Stimulated activated CD4-positive, alpha-beta T cell treated with anti-CD3 and anti-CD28 coated beads, Interleukin-4, amount 100 ng/mL, for 24 hours (primary cell): ENCODE measurements around the gene DISC1.
"Not testable (repeated sequence)": the region's sequence is repeated elsewhere in the genome, so short reads cannot be mapped to it uniquely, and the experiment has no call there.

ENCODE experiments used
- DNase-seq: peaks from one replicate; pipeline ENCODE4 v3.0.0-alpha.2; 2020

Gene DISC1

DNA sequence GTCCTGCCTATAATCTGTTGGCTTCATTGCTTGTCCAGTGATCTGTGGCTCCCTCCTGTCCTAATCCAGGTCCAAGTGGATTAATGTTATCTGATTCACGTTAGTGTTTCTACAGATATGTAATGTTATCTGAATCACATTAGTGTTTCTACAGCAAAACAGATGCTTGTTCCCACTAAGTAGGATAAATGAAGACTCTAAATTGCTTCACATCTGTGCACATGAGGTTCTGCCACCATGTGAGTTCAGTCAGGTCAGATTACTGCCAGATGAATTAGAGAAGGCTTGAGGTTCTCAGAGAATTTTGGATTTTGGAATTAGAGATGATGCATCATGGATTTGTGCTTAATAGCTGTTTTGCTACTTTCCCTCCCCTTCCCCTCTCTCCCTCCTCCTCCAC, 13.2 kb downstream of the DISC1 start:
- DNase-seq = no peak

DNA sequence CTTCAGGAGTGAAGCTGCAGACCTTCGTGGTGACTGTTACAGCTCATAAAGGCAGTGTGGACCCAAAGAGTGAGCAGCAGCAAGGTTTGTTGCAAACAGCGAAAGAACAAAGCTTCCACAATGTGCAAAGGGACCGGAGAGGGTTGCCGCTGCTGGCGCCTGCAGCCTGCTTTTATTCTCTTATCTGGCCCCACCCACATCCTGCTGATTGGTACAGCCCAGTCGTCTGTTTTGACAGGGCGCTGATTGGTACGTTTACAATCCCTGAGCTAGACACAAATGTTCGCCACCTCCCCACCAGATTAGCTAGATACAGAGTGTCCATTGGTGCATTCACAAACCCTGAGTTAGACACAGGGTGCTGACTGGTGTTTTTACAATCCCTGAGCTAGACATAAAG, 14.9 kb downstream of the DISC1 start:
- not testable (repeated sequence) for DNase-seq

DNA sequence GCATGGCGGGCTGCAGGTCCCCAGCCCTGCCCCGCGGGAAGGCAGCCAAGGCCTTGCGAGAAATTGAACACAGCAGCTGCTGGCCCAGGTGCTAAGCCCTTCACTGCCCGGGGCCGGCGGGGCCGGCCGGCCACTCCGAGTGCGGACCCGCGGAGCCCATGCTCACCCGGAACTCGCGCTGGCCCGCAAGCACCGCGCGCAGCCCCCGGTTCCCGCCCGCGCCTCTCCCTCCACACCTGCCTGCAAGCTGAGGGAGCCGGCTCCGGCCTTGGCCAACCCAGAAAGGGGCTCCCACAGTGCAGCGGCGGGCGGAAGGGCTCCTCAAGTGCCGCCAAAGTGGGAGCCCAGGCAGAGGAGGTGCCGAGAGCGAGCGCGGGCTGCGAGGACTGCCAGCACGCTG, 15.5 kb downstream of the DISC1 start:
- DNase-seq = not testable (repeated sequence)

DNA sequence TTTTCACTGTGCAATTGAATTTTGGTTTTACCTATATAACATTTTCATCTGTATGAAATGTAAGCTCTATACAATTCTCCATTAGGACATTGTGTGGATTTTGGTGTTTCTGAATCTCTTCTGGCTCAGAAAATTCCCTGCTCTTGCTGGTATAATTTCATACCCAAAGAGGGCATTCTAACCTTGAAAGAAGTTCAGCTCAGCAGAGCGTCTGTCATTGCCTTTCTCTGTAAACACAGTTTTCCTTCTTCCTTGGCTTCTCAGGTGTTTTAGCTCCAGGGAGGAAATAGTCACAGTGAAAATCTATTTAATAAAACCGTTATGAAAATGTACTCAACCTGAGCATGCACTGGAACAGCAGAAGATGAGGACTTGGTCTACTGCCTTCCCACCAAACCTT, 16.0 kb downstream of the DISC1 start:
- DNase-seq = no peak

DNA sequence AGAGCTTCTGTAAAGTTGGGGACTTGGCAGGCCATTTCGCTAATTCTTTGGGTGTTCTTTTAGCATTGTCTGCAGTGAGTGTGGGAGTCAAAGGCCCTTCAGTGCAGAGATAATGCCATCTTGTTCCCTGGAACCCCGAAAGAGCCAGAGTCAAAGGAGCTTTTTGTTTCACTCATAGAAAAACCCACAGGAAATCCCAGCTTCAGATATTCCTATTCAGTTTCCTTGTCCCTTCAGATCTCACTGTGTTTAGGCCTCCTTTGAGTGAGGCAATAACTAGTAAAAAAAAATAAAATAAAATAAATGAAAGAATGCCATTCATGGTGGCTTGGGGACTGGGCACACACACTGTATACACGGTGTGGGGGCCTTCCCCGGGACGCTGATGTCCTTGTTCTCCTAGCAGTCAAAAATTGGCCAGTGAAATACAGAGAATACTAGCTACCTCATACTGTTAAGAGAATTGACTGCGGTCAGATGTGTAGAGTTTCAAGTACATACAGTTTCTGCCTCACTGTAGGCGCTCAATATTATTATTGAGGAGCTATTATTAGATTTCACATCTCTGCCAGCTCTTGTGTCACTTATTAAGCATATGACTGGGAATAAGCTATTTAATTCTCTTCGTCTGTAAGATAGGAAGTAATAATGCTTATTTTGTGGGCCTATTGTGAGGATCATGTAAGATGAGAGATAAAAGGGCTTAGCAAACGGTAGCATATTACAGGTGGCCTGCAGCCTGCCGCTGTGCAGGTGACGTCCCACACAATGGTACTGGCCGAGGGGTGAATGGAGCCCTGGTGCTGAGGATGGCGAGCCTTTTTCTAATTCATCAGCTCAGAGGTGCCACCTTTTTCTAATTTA, 16.7 kb downstream of the DISC1 start:
- no peak for DNase-seq

DNA sequence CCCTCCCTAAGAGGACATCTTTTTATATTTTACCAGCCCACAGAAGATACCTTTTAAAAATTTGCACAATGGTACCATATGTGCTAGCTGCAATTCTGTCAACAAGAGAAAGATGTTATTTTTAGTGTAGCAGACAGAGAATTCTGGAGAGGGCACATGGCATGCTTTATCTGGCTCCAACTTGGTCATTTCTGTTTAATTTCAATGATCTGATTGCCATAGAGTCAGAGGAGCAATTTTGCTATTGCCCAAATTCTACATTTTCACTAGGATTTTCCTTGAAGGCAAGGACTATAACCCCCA, 17.3 kb downstream of the DISC1 start:
- DNase-seq = no peak

DNA sequence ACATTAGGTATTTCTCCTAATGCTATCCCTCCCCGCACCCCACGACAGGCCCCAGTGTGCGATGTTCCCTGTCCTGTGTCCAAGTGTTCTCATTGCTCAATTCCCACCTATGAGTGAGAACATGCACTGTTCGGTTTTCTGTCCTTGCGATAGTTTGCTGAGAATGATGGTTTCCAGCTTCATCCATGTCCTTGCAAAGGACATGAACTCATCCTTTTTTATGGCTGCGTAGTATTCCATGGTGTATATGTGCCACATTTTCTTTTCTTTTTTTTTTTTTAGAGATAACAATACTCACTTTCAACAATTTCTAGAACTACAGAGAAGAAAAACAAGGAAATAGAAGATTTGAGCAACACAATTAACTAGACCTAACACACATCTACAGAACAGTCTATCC, 19.0 kb downstream of the DISC1 start:
- DNase-seq = not testable (repeated sequence)

DNA sequence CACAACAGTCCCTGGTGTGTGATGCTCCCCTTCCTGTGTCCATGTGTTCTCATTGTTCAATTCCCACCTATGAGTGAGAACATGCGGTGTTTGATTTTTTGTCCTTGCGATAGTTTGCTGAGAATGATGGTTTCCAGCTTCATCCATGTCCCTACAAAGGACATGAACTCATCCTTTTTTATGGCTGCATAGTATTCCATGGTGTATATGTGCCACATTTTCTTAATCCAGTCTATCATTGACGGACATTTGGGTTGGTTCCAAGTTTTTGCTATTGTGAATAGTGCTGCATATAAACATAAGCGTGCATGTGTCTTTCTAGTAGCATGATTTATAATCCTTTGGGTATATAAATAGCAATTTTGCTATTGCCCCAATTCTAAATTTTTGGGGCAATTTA, 19.6 kb downstream of the DISC1 start:
- DNase-seq = not testable (repeated sequence)

DNA sequence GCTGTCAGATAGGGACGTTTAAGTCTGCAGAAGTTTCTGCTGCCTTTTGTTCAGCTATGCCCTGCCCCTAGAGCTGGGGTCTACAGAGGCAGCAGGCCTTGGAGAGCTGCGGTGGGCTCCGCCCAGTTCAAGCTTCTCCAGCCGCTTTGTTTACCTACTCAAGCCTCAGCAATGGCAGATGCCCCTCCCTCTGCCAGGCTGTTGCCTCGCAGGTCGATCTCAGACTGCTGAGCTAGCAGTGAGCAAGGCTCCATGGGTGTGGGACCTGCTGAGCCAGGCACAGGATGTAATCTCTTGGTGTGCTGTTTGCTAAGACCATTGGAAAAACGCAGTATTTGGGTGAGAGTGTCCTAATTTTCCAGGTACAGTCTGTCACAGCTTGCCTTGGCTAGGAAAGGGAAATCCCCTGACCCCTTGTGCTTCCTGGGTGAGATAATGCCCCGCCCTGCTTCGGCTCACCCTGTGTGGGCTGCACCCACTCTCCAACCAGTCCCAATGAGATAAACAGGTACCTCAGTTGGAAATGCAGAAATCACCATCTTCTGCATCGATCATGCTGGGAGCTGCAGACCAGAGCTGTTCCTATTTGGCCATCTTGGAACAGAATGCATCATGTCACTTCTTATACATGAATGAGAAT, 25.2 kb downstream of the DISC1 start:
- DNase-seq = not testable (repeated sequence)

DNA sequence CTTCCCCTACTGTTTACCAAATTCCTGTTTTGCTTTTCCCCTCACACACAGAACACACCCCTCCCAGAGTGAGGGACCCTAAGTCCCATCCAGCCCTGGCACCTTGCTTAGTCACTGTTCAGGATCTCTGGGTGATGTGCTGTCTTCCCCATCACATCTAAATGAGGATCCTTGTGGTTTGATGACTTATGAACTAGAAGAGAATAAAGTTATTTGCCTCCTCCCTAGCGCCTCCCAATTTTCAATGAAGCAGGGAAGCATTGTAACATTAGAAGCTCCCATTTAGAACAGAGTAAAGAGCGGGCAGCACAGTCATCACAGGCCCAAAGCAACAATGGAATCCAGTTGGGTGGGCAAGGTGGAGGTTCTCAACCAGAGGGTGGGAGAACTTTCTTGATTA, 27.0 kb downstream of the DISC1 start:
- no peak for DNase-seq

DNA sequence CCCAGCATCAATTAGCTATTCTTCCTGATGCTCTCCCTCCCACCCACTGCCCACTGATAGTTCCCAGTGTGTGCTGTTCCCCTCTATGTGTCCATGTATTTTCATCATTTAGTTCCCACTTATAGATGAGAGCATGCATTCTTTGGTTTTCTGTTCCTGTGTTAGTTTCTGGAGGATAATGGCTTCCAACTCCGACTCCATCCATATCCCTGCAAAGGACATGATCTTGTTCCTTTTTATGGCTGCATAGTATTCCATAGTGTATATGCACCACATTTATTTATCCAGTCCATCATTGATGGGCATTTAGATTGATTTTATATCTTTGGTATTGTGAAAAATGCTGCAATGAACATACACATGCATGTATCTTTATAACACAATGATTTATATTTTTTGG, 30.2 kb downstream of the DISC1 start:
- DNase-seq = no peak

DNA sequence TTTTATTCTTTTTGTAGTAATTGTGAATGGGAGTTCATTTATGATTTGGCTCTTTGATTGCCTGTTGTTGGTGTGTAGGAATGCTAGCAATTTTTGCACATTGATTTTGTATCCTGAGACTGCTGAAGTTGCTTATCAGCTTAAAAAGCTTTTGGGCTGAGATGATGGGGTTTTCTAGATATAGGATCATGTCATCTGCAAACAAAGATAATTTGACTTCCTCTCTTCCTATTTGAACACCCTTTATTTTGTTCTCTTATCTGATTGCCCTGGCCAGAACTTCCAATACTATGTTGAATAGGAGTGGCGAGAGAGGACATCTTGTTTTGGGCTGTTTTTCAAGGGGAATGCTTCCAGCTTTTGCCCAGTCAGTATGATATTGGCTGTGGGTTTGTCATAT, 31.6 kb downstream of the DISC1 start:
- DNase-seq = not testable (repeated sequence)

DNA sequence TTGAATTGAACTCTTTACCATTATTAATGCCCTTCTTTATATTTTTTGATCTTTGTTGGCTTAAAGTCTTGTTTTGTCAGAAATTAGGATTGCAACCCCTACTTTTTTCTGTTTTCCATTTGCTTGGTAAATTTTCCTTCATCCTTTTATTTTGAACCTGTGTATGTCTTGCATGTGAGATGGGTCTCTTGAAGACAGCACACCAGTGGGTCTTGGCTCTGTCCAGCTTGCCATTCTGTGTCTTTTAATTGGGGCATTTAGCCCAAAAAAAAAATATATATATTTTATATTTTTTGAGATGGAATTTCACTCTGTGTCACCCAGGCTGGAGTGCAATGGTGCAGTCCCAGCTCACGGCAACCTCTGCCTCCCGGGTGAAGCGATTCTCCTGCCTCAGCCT, 33.6 kb downstream of the DISC1 start:
- DNase-seq = no peak

DNA sequence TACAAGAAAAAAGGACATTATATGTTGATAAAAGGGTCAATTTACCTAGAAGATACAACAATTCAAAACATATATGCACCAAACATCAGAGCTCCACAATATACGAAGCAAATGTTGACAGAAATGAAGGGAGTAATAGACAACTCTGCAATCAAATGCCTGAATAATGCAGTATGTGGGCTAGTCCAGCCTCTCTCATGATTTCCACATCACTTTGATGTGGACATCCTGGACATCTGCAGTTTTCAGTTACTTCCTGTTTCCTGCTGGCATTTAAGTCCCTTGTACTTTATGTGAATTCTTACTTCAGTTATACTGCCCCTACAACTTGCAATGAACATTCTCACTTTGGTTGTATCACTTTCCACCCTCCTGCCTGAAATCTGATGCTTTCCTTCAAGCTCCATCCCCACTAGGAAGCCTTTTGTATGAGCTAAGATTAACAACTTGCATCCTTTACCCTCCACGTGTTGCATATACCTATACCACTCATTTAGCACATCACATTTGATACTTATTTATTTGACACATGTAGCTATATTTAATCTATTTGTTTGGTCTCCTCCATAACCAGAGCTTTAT, 36.7 kb downstream of the DISC1 start:
- no peak for DNase-seq

DNA sequence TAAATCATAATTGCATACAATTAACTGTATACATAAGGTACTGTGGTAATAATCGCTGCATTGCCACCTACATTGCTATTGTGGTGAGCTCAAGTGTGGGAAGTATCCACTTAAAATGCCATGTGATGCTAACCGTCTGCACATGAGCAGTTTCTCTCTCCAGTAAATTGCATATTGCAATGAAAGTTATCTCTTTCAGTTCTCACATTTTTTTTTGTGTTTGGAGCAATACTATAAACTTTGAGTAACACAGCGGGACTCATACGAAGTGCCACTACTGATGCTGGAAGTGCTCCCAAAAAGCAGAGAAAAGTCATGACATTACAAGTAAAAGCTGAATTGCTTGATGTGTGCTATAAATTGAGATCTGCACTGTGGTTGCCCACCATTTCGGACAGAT, 38.5 kb downstream of the DISC1 start:
- DNase-seq = no peak

DNA sequence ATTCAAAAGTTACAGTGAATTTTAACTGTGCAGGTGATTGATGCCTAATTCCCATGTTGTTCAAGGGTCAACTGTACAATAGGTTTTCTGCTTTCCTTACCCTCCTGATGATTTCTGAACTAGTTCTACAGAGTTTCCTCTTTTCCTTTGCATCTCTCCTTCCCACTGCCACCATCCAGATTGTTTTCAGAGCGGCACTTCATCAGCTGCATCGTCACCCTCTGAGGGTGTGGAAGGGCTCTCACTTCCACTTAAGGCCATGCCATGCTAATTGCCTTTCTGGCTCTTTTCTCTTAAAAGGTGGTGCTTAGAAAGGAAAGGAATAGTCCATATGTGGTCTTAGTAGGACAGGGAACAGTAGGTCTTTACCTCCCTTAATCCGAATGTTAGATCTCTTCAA, 39.1 kb downstream of the DISC1 start:
- no peak for DNase-seq

DNA sequence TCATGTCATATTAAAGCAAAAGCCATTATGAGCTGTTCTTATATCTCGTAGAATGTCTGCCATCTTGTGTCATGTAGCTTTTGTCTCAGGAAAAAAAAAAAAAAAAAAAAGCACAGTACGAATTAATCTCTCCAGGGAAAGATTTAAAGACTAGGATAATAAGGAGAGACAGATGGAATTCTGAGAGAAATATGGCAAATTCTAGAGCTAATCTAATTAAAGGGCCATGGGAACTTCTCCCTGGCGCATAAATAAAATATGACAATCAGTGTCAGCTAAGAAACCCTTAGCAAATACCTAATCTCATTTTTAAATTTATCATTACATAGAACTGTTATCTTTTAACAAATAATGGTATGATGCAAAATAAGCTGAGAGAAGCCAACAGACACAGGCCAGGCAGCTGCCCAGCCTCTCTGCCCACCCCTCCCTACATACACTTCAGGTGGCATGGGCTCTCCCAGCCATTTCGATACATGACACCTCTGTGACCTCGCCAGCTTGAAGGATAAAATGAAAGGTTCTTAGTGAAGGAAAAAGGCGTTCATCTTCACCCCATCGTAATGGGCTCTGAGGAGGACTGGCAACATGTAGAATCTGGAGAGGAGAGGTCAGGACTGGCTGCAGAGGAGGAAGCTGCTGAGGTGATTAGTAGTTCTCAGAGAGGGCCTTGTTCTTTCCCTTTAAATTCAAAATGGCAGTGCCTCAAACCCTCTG, 39.8 kb downstream of the DISC1 start:
- no peak for DNase-seq

DNA sequence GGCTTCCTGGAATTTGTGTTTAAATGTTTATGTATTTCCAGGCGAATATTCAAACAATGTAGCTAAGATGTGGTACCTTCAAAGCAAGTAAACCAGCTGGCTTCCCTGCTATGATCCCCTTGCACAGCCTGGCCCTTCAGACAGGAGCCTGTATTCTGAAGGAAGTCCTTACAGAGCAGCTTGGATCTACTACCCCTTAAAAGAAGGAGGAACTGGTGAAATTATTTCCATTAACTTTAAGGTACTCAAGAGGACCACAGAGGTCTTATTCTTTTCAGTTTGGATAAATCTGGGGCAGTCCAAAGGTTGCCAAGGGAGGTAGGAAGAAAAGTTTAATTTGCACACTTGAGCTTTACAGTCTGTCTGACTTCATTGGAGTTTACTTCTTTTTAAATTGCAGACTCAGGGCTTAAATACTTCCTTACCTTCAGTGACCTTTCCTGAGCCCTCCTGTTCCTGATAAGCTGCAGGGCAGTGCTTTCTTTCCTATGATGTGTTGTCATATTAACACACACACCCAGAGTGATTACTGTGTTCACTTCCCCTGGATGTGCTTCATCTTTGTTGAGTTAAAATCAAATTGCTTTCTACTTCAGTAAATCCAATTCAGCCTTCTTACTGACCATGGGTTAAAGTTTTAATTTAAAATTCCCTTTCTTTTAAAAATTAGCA, 40.5 kb downstream of the DISC1 start:
- DNase-seq = no peak

DNA sequence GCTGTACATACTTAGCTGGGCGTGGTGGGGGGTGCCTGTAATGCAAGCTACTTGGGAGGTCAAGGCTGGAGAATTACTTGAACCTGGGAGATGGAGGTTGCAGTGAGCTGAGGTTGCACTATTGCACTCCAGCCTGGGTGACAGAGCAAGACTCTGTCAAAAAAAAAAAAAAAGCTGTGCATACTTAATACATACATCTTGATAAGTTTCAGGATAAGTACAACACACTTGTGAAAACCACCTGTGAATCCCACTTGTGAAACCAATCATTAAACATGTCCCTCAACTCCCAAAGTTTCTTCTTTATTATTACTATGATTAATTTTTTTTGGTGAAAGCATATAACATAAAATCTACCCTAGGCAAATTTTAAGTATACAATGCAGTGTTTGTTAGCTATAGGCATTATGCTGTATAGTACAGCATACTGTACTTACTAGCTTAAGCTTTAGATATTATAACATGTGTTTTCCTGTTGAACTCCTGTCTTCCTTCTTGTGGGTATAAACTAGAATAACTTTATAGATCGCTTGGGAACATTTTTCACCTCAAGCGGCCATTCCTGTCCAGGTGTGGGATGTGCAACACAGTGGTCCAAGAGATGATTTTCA, 41.4 kb downstream of the DISC1 start:
- DNase-seq = no peak

DNA sequence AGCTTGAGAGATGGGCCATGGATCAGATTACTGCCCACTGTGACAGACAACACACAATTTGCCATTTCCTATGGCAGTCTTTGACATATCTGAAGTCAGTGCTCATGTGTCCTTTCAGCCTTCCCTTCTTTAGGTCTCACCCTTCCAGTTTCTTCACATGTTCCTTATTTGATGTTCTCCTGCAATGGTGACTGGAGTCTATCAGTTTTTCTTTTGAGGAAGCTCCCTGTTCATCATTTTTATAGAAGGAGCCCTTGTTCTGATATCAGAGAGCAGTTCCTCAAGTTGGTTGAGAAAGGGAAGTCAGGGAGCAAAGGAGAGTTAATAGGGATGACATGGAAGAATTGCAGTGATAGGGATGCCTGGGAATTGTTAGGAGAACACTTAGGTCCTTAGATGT, 42.2 kb downstream of the DISC1 start:
- DNase-seq = no peak

DNA sequence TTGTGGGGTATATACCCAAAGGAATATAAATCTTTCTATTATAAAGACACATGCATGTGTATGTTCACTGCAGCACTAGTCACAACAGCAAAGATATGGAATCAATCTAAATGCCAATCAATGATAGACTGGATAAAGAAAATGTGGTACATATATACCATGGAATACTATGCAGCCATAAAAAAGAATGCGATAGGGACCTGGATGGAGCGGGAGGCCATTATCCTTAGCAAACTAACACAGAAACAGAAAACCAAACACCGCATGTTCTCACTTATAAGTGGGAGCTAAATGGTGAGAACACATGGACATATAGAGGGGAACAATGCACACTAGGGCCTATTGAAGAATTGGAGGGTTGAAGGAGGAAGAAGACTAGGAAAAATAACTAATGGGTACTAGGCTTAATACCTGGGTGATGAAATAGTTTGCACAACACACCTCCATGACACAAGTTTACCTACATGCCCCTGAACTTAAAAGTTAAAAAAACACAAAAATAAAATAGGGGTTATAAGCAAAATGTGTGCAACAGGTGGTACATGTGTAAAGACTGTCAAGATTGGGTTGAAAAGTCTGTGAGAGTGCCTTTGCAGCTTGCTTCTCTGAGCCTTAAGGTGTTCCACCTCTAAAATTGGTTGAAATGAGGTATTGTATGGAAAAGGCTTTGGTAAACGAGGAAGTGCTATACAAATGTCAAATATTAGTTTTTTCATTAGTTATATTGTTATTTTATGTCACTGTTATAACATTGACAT, 43.5 kb downstream of the DISC1 start:
- DNase-seq = not testable (repeated sequence)

DNA sequence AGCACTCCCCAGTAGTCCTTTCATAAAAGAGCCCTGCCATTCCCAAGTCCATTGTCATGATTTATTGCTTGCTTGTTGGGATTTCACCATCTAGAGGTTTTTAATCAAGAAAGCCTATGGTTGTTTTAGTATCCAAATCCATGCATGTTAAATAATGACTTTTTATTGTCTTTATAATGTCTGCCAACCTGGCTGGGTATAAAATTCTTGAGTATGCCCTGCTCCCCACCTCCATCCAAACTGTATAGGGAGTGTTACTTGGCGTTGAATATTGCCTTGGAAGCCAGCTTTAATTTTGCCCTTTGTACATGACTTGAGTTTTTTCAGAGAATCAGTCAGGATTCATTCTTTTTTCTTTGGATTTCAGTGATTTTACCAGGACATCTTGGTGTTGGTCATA, 44.2 kb downstream of the DISC1 start:
- no peak for DNase-seq
